HG03558 (cell line): ENCODE results near the gene ANKAR.
"Not testable (repeated sequence)": the region's sequence is repeated elsewhere in the genome, so short reads cannot be mapped to it uniquely, and the experiment has no call there.

ENCODE experiments used
- ATAC-seq: cut with Tn5 transposase; IDR thresholded peaks from one replicate; pipeline ENCODE4 v1.9.1; 2021; ENCODE audit warnings: moderate number of reproducible peaks; ENCODE audit not compliant: unreplicated experiment; ENCODE audit errors: extremely low read depth

The ANKAR gene

GRCh38 chr2:189657867-189658266, 16.6 kb upstream of the ANKAR start:
- peak; percentile 26 for ATAC-seq

- ATAC-seq, result no peak
These were observed 15.9 kb upstream of the ANKAR start for GRCh38 chr2:189658306-189659212.

GRCh38 chr2:189659734-189660133, 14.7 kb upstream of the ANKAR start:
- ATAC-seq, result no peak

DNA sequence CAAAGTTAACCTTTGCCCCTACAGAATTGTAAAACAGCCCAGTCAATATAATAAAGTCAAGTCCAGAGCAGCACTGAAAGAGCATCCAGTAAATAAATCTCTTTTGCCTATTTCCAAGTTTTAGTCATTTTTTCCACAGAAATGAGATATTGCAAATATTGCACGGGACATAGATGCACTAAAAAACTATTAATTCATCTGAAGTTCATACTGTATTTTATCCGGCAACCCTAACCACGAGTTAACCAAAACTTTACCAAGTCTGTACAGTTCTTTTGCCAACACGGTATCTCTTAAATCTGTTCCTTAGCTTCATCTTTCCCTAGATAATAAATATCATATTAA, 13.7 kb upstream of the ANKAR start:
- no peak for ATAC-seq

DNA sequence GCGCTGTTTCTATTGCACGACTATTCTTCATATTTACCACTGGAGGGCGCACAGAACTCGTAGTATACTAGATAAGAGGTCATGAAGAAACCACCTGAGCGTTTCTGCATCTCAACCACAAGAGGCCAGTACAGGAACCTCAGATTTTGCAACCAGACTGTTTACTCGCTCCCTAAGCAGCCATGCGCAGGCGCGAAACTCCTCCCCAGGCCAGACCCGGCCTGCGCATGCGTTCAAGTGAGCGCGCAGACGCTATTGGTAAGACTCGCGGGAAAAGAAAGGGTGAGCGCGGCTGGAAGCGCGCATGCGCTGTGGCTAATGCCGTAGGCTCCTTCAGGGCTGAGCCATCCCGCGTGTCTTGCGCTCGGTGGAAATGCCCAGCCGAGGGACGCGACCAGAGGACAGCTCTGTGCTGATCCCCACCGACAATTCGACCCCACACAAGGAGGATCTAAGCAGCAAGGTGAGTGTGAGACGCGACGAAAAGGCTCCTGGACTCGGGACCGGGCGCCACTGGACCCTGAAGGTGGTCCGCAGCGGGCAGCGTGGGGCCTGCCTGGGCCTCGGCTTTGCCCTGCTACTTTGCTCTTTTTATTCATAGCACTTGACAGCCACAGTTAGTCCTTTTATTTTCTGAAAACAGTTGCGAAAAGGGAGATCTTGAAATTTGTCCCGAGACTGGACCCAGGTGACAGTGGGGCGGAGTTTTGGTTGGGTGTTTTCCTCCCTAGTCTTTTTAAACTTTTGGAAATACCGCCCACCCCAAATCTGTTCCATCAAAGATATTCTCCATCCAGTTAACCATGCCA, 13.1 kb upstream of the ANKAR start, which contains the start of gene ASNSD1:
Gene ASNSD1, plus strand, starts transcription at position 312 of the 809 bp plus-strand sequence. CDS start 4,674 bp downstream, outside the sequence.
- ATAC-seq, result peak; percentile 92

DNA sequence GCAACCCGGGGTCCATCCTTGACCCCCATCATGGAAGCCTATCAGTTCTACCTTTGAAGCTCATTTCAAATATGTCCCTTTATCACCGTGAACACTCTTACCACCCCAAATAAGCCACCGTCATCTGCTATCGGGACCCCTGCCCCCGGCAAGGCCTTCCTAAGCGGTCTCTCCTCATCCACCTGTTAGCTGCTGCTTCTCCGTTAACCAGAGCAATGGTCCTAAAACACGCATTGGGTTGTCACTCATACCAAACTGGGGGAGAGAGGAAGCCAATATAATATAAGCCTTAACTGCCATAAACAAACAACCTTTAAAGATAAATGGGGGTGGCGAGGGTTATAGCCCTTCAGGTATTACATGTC, 12.5 kb upstream of the ANKAR start:
- no peak for ATAC-seq

GRCh38 chr2:189662669-189663226, 11.7 kb upstream of the ANKAR start:
- no peak for ATAC-seq

DNA sequence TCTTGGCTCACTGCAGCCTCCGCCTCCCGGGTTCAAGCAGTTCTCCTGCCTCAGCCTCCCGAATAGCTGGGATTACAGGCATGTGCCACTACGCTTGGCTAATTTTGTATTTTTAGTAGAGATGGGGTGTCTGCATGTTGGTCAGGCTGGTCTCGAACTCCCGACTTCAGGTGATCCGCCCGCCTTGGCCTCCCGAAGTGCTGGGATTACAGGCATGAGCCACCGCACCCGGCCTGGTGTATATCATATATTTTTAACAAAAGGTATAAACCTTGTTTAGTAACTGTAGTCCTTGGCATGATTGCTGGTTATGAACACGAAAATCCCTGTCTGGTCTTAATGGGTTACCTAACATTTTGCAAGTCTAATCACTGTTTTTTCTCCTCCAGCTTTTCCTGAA, 11.2 kb upstream of the ANKAR start:
- ATAC-seq, result not testable (repeated sequence)

DNA sequence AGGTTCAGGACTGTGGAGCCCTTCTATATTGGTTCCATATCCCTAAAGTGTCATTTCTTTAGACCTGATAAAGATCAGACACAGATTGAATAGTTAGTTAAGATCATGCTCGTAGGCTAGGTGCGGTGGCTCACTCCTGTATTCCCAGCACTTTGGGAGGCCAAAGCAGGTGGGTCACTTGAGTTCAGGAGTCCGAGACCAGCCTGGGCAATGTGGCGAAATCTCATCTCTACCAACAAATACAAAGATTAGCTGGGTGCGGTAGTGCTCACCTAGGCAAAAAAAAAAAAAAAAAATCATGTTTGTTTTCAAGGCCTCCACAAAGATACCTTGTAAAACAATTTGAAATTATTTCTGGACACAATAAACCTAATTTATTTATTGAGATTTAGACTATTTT, 4.6 kb upstream of the ANKAR start:
- ATAC-seq, result no peak

DNA sequence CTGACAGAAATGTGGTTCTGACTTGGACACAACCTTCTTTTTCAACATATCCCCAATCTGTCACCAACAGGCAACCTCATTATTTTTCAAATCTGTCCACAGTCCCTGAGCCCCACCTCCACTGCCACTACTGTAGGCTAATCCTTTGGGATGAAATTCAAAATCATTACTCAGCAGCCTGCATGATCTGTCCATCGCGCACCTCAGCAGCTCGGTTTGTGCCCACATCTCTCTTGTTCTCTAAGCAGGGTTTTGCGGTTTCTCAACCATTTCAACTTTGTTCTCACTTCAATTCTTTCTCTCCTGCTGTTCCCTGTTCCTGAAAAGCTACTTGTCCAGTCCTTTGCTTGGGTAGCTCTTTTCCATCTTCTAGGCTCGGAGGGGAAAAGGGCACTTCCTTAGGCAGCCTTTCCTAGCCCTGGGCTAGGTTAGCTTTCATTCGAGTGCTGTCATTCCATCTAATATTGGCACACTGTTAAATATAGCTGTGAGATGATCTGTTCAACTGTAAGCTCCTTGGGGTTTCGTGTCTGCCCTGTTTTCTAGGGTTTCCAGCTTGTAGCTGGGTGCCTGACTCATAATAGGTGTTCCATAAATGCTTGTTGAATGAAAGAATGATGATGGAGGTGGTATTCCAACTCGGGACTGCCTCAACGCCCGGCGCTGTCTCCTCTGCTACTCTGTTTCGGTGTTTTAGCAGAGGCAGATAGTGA, 653 bp upstream of the ANKAR start:
- ATAC-seq, result no peak

DNA sequence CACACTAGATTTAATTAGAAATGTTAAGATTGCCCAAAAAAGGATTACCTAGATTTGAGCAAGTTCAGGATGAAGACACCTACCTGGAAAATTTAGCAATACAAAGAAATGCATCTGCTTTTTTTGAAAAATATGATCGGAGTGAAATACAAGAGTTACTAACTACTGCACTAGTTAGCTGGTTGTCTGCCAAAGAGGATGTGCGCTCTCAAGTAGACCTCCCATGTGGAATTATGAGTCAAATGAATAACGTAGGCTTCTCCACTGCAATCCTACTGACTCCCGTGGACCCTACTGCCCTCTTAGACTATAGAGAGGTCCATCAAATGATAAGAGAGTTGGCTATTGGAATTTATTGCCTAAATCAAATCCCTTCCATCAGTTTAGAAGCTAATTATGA, 2.0 kb downstream of the ANKAR start:
- no peak for ATAC-seq

- no peak for ATAC-seq
These were observed 4.8 kb downstream of the ANKAR start for GRCh38 chr2:189679226-189679625.

DNA sequence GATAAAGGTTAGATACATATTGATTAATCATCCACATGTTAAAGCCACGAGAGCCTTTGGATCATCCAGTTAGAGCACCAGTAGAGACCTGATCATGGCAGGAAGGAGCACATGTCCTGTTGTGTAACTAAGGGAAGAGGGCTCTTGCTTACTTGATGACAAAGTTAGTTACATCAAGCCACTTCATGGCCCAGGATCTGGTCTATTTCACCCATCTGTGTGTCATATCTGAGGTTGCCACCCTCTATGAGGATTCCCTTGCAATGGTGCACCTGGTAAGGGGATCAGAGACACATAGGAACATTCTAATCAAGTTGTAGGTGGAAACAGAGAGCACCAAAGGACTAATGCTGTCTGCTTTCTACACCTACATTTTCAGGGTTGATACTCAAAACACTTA, 6.7 kb downstream of the ANKAR start:
- ATAC-seq, result no peak

DNA sequence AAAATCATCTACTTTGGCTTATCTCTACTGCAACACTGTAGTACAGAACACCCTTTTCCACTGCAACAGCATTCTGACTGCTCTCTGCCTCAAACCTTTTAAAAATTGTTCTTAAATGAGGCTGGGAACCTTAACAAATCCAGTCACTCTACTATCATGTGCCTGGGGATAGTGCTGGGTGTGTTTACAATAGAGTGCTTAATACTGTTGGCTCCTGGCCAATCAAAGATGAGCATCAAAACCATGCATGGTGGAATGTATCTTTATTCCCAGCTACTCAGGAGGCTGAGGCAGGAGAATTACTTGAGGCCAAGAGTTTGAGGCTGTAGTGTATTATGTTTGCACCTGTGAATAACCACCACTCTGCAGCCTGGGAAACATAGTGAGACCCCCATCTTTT, 7.4 kb downstream of the ANKAR start:
- ATAC-seq, result no peak

GRCh38 chr2:189683348-189683747, 8.9 kb downstream of the ANKAR start:
- no peak for ATAC-seq

DNA sequence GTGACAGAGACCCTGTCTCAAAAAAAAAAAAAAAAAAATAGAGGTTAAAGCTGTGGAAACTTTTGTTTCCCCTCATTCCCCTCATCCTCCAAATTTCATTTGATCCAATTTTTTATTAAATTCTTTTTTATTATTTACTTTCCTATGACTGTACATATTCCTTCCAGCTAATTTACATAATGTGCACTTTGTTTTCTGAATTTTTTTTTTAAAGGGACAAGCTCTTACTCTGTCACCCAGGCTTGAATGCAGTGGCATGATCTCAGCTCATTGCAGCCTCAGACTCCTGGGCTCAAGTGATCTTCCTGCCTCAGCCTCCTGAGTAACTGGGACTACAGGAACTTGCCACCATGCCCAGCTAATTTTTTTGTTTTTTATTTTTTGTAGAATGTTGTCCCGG, 10.3 kb downstream of the ANKAR start:
- ATAC-seq, result no peak

- ATAC-seq, result peak; percentile 59
These were observed 11.2 kb downstream of the ANKAR start for GRCh38 chr2:189685540-189686229.

- ATAC-seq, result not testable (repeated sequence)
These were observed 13.3 kb downstream of the ANKAR start for GRCh38 chr2:189687796-189688195.

DNA sequence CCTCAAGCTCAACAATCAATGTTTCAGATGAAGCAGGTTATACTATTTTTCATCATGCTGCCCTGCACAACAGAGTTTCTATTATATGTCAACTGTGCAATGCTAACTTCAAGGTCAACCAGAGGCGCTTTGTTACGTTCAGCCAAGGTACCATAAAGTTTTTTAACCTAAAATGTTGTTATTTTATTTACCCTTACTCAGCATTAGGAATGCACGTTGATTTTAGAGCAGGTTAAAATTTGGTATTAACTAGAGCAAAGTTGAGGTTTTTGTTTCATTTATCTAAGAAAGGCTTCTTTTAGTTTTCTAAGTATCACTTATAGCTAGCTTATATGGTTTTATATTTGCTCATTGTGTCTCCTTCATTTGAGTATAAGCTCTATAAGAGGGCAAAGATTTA, 21.8 kb downstream of the ANKAR start:
- no peak for ATAC-seq
